SK-N-MC (cell line): Measurements from ENCODE around the gene FBXO9.

Source experiments
- EZH2 ChIP-seq: fragments of 200-600 bp; sonication (generic); IDR thresholded peaks from one replicate; pipeline ENCODE4 v1.6.1; 2017; ENCODE audit warnings: antibody characterized with exemption
- FOXP2 ChIP-seq: optimal IDR thresholded peaks from 2 replicates; pipeline ENCODE3; 2011; ENCODE audit warnings: mild to moderate bottlenecking, moderate library complexity; ENCODE audit not compliant: insufficient read depth; ENCODE audit errors: extremely low read length, control extremely low read depth
- POLR2AphosphoS5 ChIP-seq: IDR thresholded peaks from 2 replicates; pipeline ENCODE4 v1.6.1; 2012; ENCODE audit warnings: mild to moderate bottlenecking, low read depth, low read length, borderline replicate concordance

GRCh38 chr6:53101006-53101405 is 35.8 kb downstream of the FBXO9 start:
- TF ChIP-seq POLR2AphosphoS5: no peak
- no peak for TF ChIP-seq EZH2
- TF ChIP-seq FOXP2: no peak
